T-cell (primary cell): ENCODE measurements around the gene CDCA4. TPM values are rescaled to one million over a fixed set of nuclear protein-coding genes. Genes with fewer than 3 reads are reported as not detected.

Source experiments
- ATAC-seq, 4 experiments: fragments of 200-7000 bp in 3 of 4; fragments of 150-1000 bp in 1 of 4; cut with Tn5 transposase; replicated peaks in 1 of 4; 1 replicate in 3 of 4; 2 replicates in 1 of 4; pipeline ENCODE4 v1.10.0; 2021; ENCODE audit warnings: moderate library complexity in 3 of 4, mild to moderate bottlenecking in 2 of 4, moderate number of reproducible peaks in 1 of 4
- CTCF ChIA-PET, 2 donors: fragments of 300-600 bp; sonication (Branson Sonifier 250); formaldehyde crosslinking; loops; one replicate each; lab custom pipeline; 2022; ENCODE audit warnings: antibody characterized with exemption in 2 of 2; lab: Charles Lee
- POLR2A ChIA-PET, 2 donors: fragments of 300-600 bp; sonication (Branson Sonifier 250); formaldehyde crosslinking; loops; one replicate each; lab custom pipeline; 2022; ENCODE audit warnings: antibody characterized with exemption in 2 of 2; lab: Charles Lee
- DNase-seq, 35 experiments: peaks; one replicate each; pipeline versions ENCODE4 v3.0.0 to v3.0.0-alpha.2; 2013 to 2023
- H3K27ac ChIP-seq: one replicate; pipeline ENCODE4 v1.5.1; 2013; ENCODE audit warnings: low read length
- H3K27me3 ChIP-seq, 2 experiments: replicated peaks in 1 of 2; 1 replicate in 1 of 2; 2 replicates in 1 of 2; pipeline versions ENCODE4 v1.6.1 to v1.7.0; 2013; ENCODE audit warnings: low read length in 1 of 2, mixed read lengths in 1 of 2; ENCODE audit not compliant: control insufficient read depth in 2 of 2, insufficient read depth in 2 of 2; ENCODE audit errors: extremely low read depth in 1 of 2
- H3K36me3 ChIP-seq, 2 donors: 1 replicate in 1 of 2; 2 replicates in 1 of 2; pipeline versions ENCODE4 v1.6.1 to v1.7.0; 2013; ENCODE audit warnings: low read length in 1 of 2; ENCODE audit not compliant: control insufficient read depth in 2 of 2, insufficient read depth in 1 of 2; ENCODE audit errors: extremely low read depth in 1 of 2
- H3K4me1 ChIP-seq, 2 experiments: 1 replicate in 1 of 2; 2 replicates in 1 of 2; pipeline versions ENCODE4 v1.6.1 to v1.7.0; 2013; ENCODE audit warnings: low read length in 2 of 2, mixed read lengths in 1 of 2; ENCODE audit not compliant: insufficient read depth in 2 of 2, control insufficient read depth in 1 of 2; ENCODE audit errors: extremely low read depth in 1 of 2
- H3K4me3 ChIP-seq, 2 donors: 1 replicate in 1 of 2; 2 replicates in 1 of 2; pipeline versions ENCODE4 v1.5.1 to v1.7.0; 2013; ENCODE audit warnings: mild to moderate bottlenecking in 2 of 2, low read length in 1 of 2, moderate library complexity in 1 of 2; ENCODE audit not compliant: control insufficient read depth in 1 of 2; ENCODE audit errors: extremely low read depth in 1 of 2
- H3K9me3 ChIP-seq: 2 replicates; pipeline ENCODE4 v1.7.0; 2013
- H3K27ac Mint-ChIP-seq, 2 donors: one replicate each; pipeline ENCODE4 v1.8.0; 2020 to 2021; ENCODE audit warnings: mild to moderate bottlenecking in 2 of 2, mixed read lengths in 2 of 2
- H3K27me3 Mint-ChIP-seq, 2 donors: one replicate each; pipeline ENCODE4 v1.8.0; 2021 to 2022; ENCODE audit warnings: mixed read lengths in 2 of 2
- H3K36me3 Mint-ChIP-seq: one replicate; pipeline ENCODE4 v1.8.0; 2021; ENCODE audit warnings: mixed read lengths
- H3K4me1 Mint-ChIP-seq, 3 donors: one replicate each; pipeline ENCODE4 v1.8.0; 2020 to 2022; ENCODE audit warnings: mixed read lengths in 3 of 3, mild to moderate bottlenecking in 1 of 3
- H3K4me3 Mint-ChIP-seq, 3 donors: one replicate each; pipeline ENCODE4 v1.8.0; 2020 to 2022; ENCODE audit warnings: mild to moderate bottlenecking in 3 of 3, mixed read lengths in 3 of 3, moderate library complexity in 3 of 3
- H3K9me3 Mint-ChIP-seq, 3 donors: one replicate each; pipeline ENCODE4 v1.8.0; 2020 to 2022; ENCODE audit warnings: mixed read lengths in 3 of 3
- WGBS: methylation state at CpG from one replicate; pipeline ENCODE4 v1.1.5; 2013; ENCODE audit warnings: missing lambda C conversion rate; ENCODE audit not compliant: insufficient coverage; 5-methylcytosine and 5-hydroxymethylcytosine counted together
- total RNA-seq, 35 experiments: library from RNA in 6 of 35; stranded (reverse) in 6 of 35; fragments of 120-200 nt in 1 of 35; gene quantifications; one replicate each; pipeline versions ENCODE4 v1.2.1 to v1.2.4 and lab custom pipeline; 2013 to 2026

The CDCA4 gene
- total RNA-seq, 5 donors from 2014 or later (not counting 1 experiment from before 2014, with no cell fraction given), result 13.0 to 20.1 (median 15.8) TPM

- POLR2A ChIA-PET, result interaction anchor here in 1 of 2 donors (1.0 kb wide), 1 partner anchor 50 kb away, joined by 3 read pairs; the partner anchor contains the start of gene GPR132
- WGBS, result 53% methylated on average over 8 of the region's 9 CpGs
- Histone ChIP-seq H3K36me3 (peaks cover 8 to 14% of the 10 kb centered on the region in 2 donors), H3K4me3 (peak overlapping the region in 1 of 2 donors; percentile 6), H3K27ac (peak overlapping the region; percentile 75), H3K4me1 (peaks cover 7 to 77% of the 10 kb centered on the region in 2 experiments), H3K27me3 (no peaks in the 10 kb centered on the region), H3K9me3 (no peaks in the 10 kb centered on the region)
- Mint-ChIP-seq H3K27me3 (no peaks in the 10 kb centered on the region), H3K9me3 (no peaks in the 10 kb centered on the region), H3K4me1 (peaks cover 66 to 74% (median 73%) of the 10 kb centered on the region in 3 donors), H3K27ac (peak overlapping the region; percentile 57 to 66), H3K36me3 (peaks cover 17% of the 10 kb centered on the region), H3K4me3 (peak overlapping the region in 2 of 3 donors; percentile 35 to 46)
- ATAC-seq, result peak in 1 of 4 experiments; percentile 45
- peak in 2 of 35 experiments; percentile 8 to 42 for DNase-seq
- CTCF ChIA-PET, result no interaction called here
Observed at GRCh38 chr14:105015242-105015641, 5.6 kb downstream of the CDCA4 start.

- POLR2A ChIA-PET, result interaction anchor here in 1 of 2 donors (1.0 kb wide), 1 partner anchor 51 kb away, joined by 5 read pairs; no protein-coding TSS in a partner anchor
- Mint-ChIP-seq H3K4me3 (no peak overlapping the region), H3K27ac (peak overlapping the region; percentile 57 to 66), H3K4me1 (peaks cover 60 to 68% (median 67%) of the 10 kb centered on the region in 3 donors), H3K27me3 (no peaks in the 10 kb centered on the region), H3K9me3 (no peaks in the 10 kb centered on the region), H3K36me3 (peaks cover 20% of the 10 kb centered on the region)
- WGBS, result 22% methylated on average over 1 of the region's 4 CpGs
- CTCF ChIA-PET, result no interaction called here
- H3K27ac ChIP-seq, result peak overlapping the region; percentile 75
- no peak overlapping the region for H3K4me3 ChIP-seq
- H3K4me1 ChIP-seq, result peaks cover 3 to 71% of the 10 kb centered on the region in 2 experiments
- no peak for DNase-seq
- no peak for ATAC-seq
- no peaks in the 10 kb centered on the region for H3K9me3 ChIP-seq
- no peaks in the 10 kb centered on the region for H3K27me3 ChIP-seq
- peaks cover 8 to 20% of the 10 kb centered on the region in 2 donors for H3K36me3 ChIP-seq
Observed at GRCh38 chr14:105014631-105015030, 6.3 kb downstream of the CDCA4 start.

- Histone ChIP-seq H3K9me3 (no peaks in the 10 kb centered on the region), H3K4me3 (no peak overlapping the region), H3K4me1 (peaks cover 0 to 65% of the 10 kb centered on the region in 2 experiments), H3K36me3 (peaks cover 12 to 24% of the 10 kb centered on the region in 2 donors), H3K27ac (peak overlapping the region; percentile 75), H3K27me3 (no peaks in the 10 kb centered on the region)
- ATAC-seq, result no peak
- WGBS, result 79% methylated on average over 8 of the region's 9 CpGs
- CTCF ChIA-PET, result no interaction called here
- no peak overlapping the region for H3K4me3 Mint-ChIP-seq
- POLR2A ChIA-PET, result interaction anchor here in 1 of 2 donors (1.0 kb wide), 1 partner anchor 52 kb away, joined by 5 read pairs; no protein-coding TSS in a partner anchor
- H3K9me3 Mint-ChIP-seq, result no peaks in the 10 kb centered on the region
- peaks cover 20% of the 10 kb centered on the region for H3K36me3 Mint-ChIP-seq
- peaks cover 54 to 62% (median 61%) of the 10 kb centered on the region in 3 donors for H3K4me1 Mint-ChIP-seq
- peak overlapping the region; percentile 57 to 66 for H3K27ac Mint-ChIP-seq
- DNase-seq, result no peak
- no peaks in the 10 kb centered on the region for H3K27me3 Mint-ChIP-seq
Observed at GRCh38 chr14:105014032-105014431, 6.9 kb downstream of the CDCA4 start.

- H3K4me3 ChIP-seq, result no peak overlapping the region
- ATAC-seq (no peak), DNase-seq (no peak)
- Mint-ChIP-seq H3K4me1 (peaks cover 48 to 54% (median 54%) of the 10 kb centered on the region in 3 donors), H3K27me3 (no peaks in the 10 kb centered on the region), H3K9me3 (no peaks in the 10 kb centered on the region), H3K4me3 (no peak overlapping the region), H3K36me3 (peaks cover 20% of the 10 kb centered on the region), H3K27ac (peak overlapping the region in 1 of 2 donors; percentile 5)
- peaks cover 12 to 25% of the 10 kb centered on the region in 2 donors for H3K36me3 ChIP-seq
- H3K4me1 ChIP-seq, result peaks cover 0 to 57% of the 10 kb centered on the region in 2 experiments
- H3K9me3 ChIP-seq, result no peaks in the 10 kb centered on the region
- no peaks in the 10 kb centered on the region for H3K27me3 ChIP-seq
- ChIA-PET CTCF (no interaction called here), POLR2A (no interaction called here)
- WGBS, result 94% methylated on average over 4 of the region's 8 CpGs
- H3K27ac ChIP-seq, result peak overlapping the region; percentile 3
Observed at GRCh38 chr14:105013150-105013785, 7.6 kb downstream of the CDCA4 start.

- ChIA-PET POLR2A (interaction anchor here in 1 of 2 donors (0.5 kb wide), 1 partner anchor 17 kb away, joined by 3 read pairs; no protein-coding TSS in a partner anchor), CTCF (interaction anchor here in 1 of 2 donors (0.8 kb wide), 1 partner anchor 33 kb away, joined by 3 read pairs; no protein-coding TSS in a partner anchor)
- 92% methylated on average over 16 of the region's 23 CpGs for WGBS
- H3K9me3 Mint-ChIP-seq, result no peaks in the 10 kb centered on the region
- DNase-seq (no peak), ATAC-seq (no peak)
- Histone ChIP-seq H3K36me3 (peaks cover 12 to 29% of the 10 kb centered on the region in 2 donors), H3K4me1 (peaks cover 0 to 51% of the 10 kb centered on the region in 2 experiments), H3K27me3 (no peaks in the 10 kb centered on the region), H3K27ac (no peak overlapping the region), H3K4me3 (no peak overlapping the region), H3K9me3 (no peaks in the 10 kb centered on the region)
- H3K4me3 Mint-ChIP-seq, result no peak overlapping the region
- no peak overlapping the region for H3K27ac Mint-ChIP-seq
- no peaks in the 10 kb centered on the region for H3K27me3 Mint-ChIP-seq
- peaks cover 16% of the 10 kb centered on the region for H3K36me3 Mint-ChIP-seq
- H3K4me1 Mint-ChIP-seq, result peaks cover 40 to 48% (median 45%) of the 10 kb centered on the region in 3 donors
Observed at GRCh38 chr14:105012171-105012985, 8.5 kb downstream of the CDCA4 start.
